Epithelial cell of prostate (primary cell): ENCODE data around the gene PEX5L.
"Not testable (repeated sequence)": the region's sequence is repeated elsewhere in the genome, so short reads cannot be mapped to it uniquely, and the experiment has no call there.

Source experiments
- DNase-seq: peaks from one replicate; pipeline ENCODE4 v3.0.0-alpha.2; 2011; ENCODE audit warnings: low read depth, low spot score
- H3K27ac ChIP-seq: fragments of 450-650 bp; 2 replicates; pipeline ENCODE4 v1.5.1; 2017; ENCODE audit warnings: mild to moderate bottlenecking

PEX5L gene, protein sequence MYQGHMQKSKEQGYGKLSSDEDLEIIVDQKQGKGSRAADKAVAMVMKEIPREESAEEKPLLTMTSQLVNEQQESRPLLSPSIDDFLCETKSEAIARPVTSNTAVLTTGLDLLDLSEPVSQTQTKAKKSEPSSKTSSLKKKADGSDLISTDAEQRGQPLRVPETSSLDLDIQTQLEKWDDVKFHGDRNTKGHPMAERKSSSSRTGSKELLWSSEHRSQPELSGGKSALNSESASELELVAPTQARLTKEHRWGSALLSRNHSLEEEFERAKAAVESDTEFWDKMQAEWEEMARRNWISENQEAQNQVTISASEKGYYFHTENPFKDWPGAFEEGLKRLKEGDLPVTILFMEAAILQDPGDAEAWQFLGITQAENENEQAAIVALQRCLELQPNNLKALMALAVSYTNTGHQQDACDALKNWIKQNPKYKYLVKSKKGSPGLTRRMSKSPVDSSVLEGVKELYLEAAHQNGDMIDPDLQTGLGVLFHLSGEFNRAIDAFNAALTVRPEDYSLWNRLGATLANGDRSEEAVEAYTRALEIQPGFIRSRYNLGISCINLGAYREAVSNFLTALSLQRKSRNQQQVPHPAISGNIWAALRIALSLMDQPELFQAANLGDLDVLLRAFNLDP

DNA sequence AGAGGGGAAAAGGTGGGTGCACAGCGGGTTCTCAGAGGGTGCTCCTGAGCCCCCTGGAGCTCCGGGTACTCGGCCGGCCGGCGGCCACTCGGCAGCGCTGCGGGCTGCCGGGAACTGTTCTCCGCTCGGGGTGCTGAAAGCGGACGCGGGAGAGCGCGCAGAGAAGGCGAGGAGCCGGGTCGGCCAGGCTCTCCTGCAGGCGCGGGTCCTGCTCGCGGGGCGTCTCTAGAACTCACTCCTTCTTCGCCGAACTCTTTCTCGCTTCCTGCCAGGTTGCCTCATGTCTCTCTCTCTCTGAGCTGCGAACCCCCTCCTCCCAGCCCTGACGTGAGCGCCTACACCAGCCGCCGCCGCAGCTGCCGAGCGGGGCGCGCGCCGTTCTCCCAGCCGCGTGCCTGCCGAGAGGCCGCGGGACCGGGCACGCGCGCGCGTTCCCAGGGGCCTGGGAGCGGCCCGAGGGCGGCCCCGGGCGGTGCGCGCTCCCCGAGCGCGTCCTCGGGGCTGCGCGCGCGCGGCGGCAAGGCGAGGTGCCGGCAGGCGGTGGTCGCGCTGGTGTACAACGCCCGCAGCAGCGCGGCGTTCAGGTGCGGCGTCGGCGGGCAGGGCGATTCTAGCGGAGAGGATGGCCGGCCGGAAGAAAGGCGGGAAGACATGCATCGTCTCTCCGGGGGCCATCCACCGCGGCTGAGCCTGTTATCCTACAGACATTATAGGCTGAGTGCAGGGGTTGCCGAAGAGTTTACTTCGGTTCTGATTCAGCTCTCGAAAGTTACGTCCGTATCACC is at the start of gene PEX5L:
Gene PEX5L, minus strand, starts transcription at position 267 of the 785 bp plus-strand sequence. CDS start 338 bp downstream, outside the sequence.
- peak; percentile 6 for DNase-seq
- no peak within 1 kb of the TSS for H3K27ac ChIP-seq

DNA sequence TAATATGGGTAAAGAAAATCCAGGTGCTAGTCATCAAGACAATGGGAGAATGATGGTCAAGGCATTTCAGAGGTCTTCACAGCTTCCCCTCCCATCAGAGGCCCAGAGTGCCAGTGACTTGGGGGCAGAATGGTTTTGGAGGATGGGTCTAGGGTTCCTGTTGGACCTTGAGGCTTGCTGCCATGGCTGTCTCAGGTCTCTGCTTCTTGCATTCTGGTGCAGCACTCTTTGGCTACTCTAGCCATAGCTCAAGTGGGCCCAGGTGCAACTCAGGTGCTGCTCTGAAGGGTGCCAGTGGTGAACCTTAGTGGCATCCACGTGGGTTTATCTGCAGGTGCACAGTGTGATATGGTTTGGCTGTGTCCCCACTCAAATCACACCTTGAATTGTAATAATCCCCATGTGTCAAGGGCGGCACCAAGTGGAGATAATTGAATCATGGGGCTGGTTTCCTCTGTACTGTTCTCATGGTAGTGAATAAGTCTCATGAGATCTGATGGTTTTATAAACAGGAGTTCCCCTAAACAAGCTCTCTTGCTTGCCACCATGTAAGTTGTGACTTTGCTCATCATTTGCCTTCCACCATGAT is 48.5 kb upstream of the PEX5L start:
- H3K27ac ChIP-seq: no peak overlapping the region

GRCh38 chr3:180082699-180083098 is 46.0 kb upstream of the PEX5L start:
- no peak for DNase-seq

More for the DNA sequence above, 48.5 kb upstream of the PEX5L start:
- no peak for DNase-seq

GRCh38 chr3:180078592-180078991 is 41.9 kb upstream of the PEX5L start:
- no peak for DNase-seq
- no peak overlapping the region for H3K27ac ChIP-seq

More at GRCh38 chr3:180082699-180083098, 46.0 kb upstream of the PEX5L start:
- H3K27ac ChIP-seq: no peak overlapping the region

- no peak overlapping the region for H3K27ac ChIP-seq
- peak; percentile 36 for DNase-seq
These were observed 36.8 kb upstream of the PEX5L start for GRCh38 chr3:180073561-180073960.

DNA sequence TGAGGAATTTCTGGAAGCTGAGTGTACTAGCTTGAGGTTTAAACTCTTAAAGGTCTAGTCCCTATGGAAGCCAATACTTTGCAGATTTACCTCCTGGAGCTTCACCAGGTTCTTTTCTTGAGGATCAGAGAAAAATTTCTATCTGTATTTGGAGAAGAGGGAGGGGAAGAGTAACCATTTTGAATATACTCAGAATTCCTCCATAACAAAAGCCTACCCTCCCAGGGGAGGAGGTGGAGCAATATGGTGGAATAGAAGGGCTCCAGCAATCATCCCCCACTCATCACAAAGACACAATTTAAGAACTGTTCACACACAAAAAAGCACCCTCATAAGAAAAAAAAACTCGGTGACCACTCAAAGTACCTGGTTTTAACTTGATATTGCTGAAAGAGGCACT is 36.0 kb upstream of the PEX5L start:
- no peak for DNase-seq
- no peak overlapping the region for H3K27ac ChIP-seq

DNA sequence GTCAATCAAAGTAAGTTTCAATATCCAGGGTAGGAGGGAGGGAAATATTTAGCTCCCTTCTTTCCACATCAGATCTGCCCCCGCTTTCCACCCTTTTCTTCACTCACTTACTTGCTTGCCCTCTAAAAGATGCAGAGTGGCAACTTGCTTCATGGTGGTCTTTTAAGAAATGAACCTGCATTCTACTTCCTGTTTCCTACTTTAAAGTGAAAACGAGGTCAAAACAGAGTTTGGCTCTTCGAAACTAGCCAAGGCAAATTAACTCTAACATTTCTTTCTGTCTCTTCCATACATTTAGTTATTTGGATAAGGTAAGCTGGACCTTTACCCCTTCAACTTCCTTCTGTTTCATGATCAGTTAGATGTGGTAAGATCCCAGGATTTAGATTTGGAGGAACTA is 34.2 kb upstream of the PEX5L start:
- no peak for DNase-seq
- no peak overlapping the region for H3K27ac ChIP-seq

GRCh38 chr3:180068023-180068422 is 31.3 kb upstream of the PEX5L start:
- H3K27ac ChIP-seq: no peak overlapping the region
- DNase-seq: no peak

DNA sequence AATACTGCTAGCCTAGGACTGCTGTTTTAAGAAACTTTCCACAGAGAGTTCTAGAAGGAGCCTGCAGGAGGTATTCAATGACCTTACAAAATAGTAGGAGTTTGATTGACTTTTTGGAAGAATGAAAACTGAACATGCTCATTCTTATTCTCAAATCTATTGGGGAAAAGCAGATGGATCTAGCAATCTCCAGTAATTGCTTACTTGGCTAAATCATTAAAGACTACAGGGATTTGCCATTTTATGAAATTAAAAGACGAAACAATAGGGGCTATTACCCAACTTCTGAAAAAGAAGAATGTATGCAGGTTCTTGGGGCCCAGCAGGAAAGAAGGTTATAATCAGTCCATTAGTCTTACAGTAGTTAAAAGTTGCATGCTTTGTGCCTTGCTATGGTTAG is 29.9 kb upstream of the PEX5L start:
- no peak overlapping the region for H3K27ac ChIP-seq
- DNase-seq: no peak

DNA sequence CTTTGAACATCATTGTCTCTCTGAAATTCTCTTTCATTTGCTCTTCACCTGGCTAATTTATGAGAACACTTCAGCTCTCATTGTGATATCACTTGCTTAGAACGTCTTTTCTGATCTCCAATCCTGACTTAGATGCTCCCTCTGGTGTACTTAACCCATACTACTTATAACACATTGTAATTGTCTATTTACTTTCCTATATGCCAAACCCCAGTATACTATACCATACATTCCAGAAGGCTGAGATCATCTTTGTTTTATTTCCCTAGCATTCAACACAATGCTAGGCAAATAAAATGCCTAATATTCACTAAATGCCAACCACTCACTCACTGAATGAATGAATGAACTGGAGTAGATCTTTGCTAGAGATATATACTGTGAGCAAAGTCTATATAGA is 27.0 kb upstream of the PEX5L start:
- H3K27ac ChIP-seq: no peak overlapping the region
- no peak for DNase-seq

DNA sequence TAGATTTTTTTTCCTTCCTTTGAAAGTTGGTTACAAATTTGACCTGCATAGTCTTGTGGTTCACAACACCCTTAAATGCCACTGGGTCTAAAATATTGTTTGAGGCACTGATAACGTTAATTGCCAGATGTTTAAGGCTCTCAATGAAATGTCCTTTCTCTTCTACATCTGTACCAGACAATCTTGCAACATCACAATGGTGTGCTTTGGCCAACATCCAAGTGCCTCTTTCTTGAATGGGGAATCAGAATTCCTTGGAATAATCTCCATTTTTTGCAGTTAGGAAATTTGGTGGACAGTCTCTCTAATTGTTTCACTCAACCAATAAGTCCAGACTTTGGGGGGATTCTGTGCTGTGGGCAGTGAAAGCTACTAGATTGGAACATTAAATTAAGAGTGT is 26.0 kb upstream of the PEX5L start:
- H3K27ac ChIP-seq: no peak overlapping the region
- no peak for DNase-seq

- DNase-seq: peak; percentile 12
- H3K27ac ChIP-seq: no peak overlapping the region
These were observed 22.6 kb upstream of the PEX5L start for GRCh38 chr3:180059356-180059755.

GRCh38 chr3:180058238-180058637 is 21.5 kb upstream of the PEX5L start:
- DNase-seq: no peak
- no peak overlapping the region for H3K27ac ChIP-seq

GRCh38 chr3:180055656-180056055 is 18.9 kb upstream of the PEX5L start:
- DNase-seq, H3K27ac ChIP-seq: not testable (repeated sequence)

DNA sequence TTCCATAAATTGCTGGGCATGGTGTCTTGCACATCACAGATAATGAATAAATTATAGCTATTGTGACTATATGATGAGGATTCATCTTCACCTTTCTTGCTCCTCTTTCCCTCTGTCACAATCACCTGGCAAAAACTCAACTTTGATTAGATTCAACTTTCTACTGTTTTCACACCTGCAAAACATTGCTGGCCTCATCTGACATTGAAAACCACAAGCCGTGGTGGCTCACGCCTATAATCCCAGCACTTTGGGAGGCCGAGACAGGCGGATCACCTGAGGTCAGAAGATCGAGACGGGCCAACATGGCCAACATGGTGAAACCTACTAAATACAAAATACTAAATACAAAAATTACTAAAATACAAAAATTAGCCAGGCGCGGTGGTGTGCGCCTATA is 12.7 kb upstream of the PEX5L start:
- no peak for DNase-seq
- H3K27ac ChIP-seq: no peak overlapping the region

GRCh38 chr3:180048840-180049239 is 12.1 kb upstream of the PEX5L start:
- no peak overlapping the region for H3K27ac ChIP-seq
- no peak for DNase-seq

- H3K27ac ChIP-seq: no peak overlapping the region
- DNase-seq: no peak
These were observed 11.4 kb upstream of the PEX5L start for GRCh38 chr3:180048103-180048502.

DNA sequence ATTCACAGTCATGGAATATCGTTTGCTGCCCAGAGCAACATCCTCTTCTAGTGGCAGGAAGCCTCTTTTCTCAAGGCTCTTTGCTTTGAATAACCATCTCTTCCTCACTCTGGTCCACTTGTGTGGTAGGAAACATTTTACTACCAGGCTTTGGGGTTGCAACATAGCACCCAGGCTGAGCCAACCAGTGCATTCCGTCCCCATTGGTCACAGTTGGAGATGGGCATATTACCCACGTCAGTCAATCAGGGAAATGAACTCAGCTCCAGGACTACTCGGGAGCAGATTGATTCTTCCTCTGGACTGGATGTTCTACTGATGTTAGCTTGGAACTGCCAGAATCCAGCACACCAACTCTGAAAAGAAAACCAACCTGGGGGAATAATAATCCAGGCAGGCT is 4.2 kb upstream of the PEX5L start:
- no peak overlapping the region for H3K27ac ChIP-seq
- no peak for DNase-seq

GRCh38 chr3:180036092-180036670 is 556 bp downstream of the PEX5L start:
- H3K27ac ChIP-seq: no peak overlapping the region
- no peak for DNase-seq

GRCh38 chr3:180026997-180027396 is 9.7 kb downstream of the PEX5L start:
- DNase-seq: no peak
- no peak overlapping the region for H3K27ac ChIP-seq
